GM12872 (cell line): ENCODE measurements around the gene ERC2.

Experiments used
- CTCF ChIP-seq: IDR thresholded peaks from 3 replicates; pipeline ENCODE4 v1.5.1; 2011; ENCODE audit warnings: low read depth, mild to moderate bottlenecking, low read length, moderate library complexity; ENCODE audit not compliant: insufficient read depth

The ERC2 gene

GRCh38 chr3:55471084-55471483 is 997.2 kb downstream of the ERC2 start:
- no peak for TF ChIP-seq CTCF

GRCh38 chr3:55469957-55470526 is 998.2 kb downstream of the ERC2 start:
- no peak for TF ChIP-seq CTCF

GRCh38 chr3:55468251-55468650 is 1000.0 kb downstream of the ERC2 start:
- TF ChIP-seq CTCF = no peak

GRCh38 chr3:55467099-55467498 is 1001.2 kb downstream of the ERC2 start:
- no peak for TF ChIP-seq CTCF

- TF ChIP-seq CTCF = no peak
Observed at GRCh38 chr3:55466526-55466925, 1001.7 kb downstream of the ERC2 start.

- no peak for TF ChIP-seq CTCF
Observed at GRCh38 chr3:55461896-55462295, 1006.4 kb downstream of the ERC2 start.

GRCh38 chr3:55459838-55460237 is 1008.4 kb downstream of the ERC2 start:
- no peak for TF ChIP-seq CTCF
